RPMI7951 (cell line): Measurements from ENCODE around the gene BCL2L2. TPM values are rescaled to one million over a fixed set of nuclear protein-coding genes. Genes with fewer than 3 reads are reported as not detected.

Experiments used
- DNase-seq: peaks from one replicate; pipeline ENCODE4 v3.0.0-alpha.2; 2012; ENCODE audit warnings: low read depth
- total RNA-seq: library from RNA; depleted of rRNA; stranded (reverse); fragments of >200 nt; shearing (Covaris generic); gene quantifications from 2 replicates; pipeline ENCODE4 v1.2.3, GENCODE V29; 2014

Gene BCL2L2
- total RNA-seq, 1 experiment from 2014 or later, result 9.5 TPM

- DNase-seq, result no peak
These were observed 6.5 kb upstream of the BCL2L2 start for GRCh38 chr14:23299986-23300686.

GRCh38 chr14:23300687-23301223 is 5.9 kb upstream of the BCL2L2 start:
- DNase-seq, result no peak

- DNase-seq, result peak; percentile 96
These were observed 5.2 kb upstream of the BCL2L2 start for GRCh38 chr14:23301288-23301968.

GRCh38 chr14:23301969-23302289 is 4.7 kb upstream of the BCL2L2 start:
- no peak for DNase-seq

GRCh38 chr14:23302290-23303225 is 4.1 kb upstream of the BCL2L2 start, which contains the start of gene PPP1R3E:
Gene PPP1R3E, minus strand, starts transcription at chr14:23302859. Its CDS starts 283 bp downstream, at chr14:23302576.
- DNase-seq, result peak; percentile 54

GRCh38 chr14:23307146-23307530 is 505 bp downstream of the BCL2L2 start:
- DNase-seq, result no peak

- peak; percentile 70 for DNase-seq
These were observed 1.3 kb downstream of the BCL2L2 start for GRCh38 chr14:23307687-23308644.

GRCh38 chr14:23308721-23309445 is 2.2 kb downstream of the BCL2L2 start:
- no peak for DNase-seq

- no peak for DNase-seq
These were observed 3.9 kb downstream of the BCL2L2 start for GRCh38 chr14:23310546-23310945.

- DNase-seq, result no peak
These were observed 9.7 kb downstream of the BCL2L2 start for GRCh38 chr14:23316300-23316699.

GRCh38 chr14:23319746-23320583 is 13.3 kb downstream of the BCL2L2 start:
- DNase-seq, result no peak

- DNase-seq, result peak; percentile 99
These were observed 14.2 kb downstream of the BCL2L2 start, which contains the start of gene PABPN1 for GRCh38 chr14:23320584-23321571. Gene PABPN1, plus strand, starts transcription at chr14:23321457. Its CDS starts 13 bp downstream, at chr14:23321470.

GRCh38 chr14:23321572-23322547 is 15.2 kb downstream of the BCL2L2 start:
- peak; percentile 58 for DNase-seq

GRCh38 chr14:23322568-23323517 is 16.2 kb downstream of the BCL2L2 start:
- DNase-seq, result no peak

- DNase-seq, result no peak
These were observed 17.3 kb downstream of the BCL2L2 start for GRCh38 chr14:23323838-23324454.
